ENCODE measurements around the gene CD244.
"Not testable (repeated sequence)": the region's sequence is repeated elsewhere in the genome, so short reads cannot be mapped to it uniquely, and the experiment has no call there.

Gene CD244

DNA sequence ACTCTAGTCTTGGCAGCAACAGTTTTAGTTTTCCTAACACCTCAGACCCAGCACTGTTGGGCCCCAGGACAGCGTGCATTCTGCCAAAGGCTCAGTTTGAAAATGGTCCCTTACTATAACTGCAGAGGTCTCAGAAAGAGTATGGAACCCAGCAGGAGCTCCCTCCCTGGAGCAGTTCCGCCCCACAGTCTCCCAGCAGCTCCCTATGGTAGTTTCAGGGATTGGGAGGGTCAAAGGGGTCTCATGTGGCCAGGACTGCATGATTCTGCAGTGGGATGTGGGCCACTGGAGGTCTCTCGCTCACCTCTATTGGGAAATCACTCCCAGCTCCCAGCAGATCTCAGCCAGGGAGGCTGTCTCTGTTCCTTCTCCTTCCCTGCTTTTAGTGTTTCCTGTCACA is 54.4 kb downstream of the CD244 start:
- no peak for DNase-seq

DNA sequence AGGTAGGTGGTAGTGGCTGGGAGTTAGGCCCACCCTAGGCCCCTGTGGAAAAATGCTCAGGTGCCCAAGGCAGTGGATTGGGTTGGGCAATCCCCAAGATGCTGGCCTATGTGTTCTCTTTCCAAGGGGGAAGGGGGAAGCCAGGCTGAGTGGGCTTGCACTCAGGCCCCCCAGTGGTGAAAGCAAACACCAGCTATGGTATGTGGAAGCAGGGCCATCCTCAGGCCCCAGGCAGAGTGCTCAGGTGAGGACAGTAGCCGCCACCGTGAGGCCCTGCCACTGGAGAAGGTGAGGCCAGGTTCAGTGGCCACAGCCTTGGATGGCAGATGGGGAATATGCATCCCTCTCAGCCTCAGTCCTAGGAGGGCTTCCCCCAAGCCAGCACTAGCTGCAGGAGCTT is 54.9 kb downstream of the CD244 start:
- DNase-seq: no peak

DNA sequence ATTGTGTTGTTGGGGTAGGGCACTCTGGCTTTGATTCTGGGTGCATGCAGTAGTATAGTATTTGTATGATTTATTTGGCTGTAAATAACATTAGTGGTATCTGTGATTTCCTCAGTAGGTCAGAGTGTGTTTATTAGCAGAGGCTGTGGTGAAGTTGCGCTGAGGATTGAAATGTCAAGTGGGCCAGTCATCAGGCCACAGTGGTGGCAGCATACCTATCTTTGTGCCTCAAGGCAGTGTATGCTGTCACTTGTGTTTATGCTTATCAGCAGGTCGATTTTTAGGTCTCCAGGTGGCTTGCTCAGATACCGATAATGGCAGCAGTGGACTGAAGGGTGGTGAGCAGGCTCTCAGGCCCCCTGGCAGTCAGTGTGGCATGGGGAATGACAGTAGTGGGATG is 55.4 kb downstream of the CD244 start:
- no peak for DNase-seq

DNA sequence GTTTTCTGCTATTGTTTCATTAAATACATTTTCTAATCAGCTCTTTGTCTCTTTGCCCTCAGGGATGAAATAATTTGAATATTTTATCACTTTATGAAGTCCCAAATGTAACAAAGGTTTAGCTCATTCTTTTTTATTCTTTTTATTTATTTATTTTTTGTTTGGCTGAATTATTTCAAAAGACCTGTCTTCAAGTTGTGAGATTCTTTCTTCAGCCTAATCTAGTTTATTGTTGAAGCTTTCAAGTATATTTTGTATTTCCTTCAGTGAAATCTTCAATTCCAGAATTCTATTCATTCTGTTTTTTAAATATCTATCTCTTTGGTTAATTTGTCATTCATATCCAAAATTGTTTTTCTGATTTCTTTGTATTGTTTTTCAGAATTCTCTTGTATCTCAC is 55.9 kb downstream of the CD244 start:
- no peak for DNase-seq

DNA sequence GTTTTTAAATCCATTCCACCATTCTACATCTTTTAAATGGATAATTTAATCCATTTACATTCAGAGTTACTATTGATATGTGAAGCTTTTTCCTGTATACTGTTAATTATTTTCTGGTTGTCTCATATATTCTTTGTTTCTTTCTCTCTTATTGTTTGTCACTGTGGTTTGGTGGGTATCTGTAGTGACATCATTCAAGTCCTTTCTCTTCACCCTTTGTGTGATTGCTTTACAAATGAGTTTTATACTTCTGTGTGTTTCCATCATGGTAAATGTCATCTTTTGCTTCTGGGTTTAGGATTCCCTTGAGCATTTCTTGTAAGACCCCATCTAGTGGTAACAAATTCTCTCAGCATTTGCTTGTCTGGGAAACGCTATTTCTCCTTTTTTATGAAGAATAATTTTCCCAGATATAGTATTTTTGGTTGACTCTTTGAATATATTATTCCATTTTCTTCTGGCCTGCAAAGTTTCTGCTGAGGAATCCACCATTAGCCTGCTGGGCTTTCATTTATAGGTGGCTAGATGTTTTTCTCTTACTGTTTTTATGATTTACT is 56.5 kb downstream of the CD244 start:
- no peak for DNase-seq

DNA sequence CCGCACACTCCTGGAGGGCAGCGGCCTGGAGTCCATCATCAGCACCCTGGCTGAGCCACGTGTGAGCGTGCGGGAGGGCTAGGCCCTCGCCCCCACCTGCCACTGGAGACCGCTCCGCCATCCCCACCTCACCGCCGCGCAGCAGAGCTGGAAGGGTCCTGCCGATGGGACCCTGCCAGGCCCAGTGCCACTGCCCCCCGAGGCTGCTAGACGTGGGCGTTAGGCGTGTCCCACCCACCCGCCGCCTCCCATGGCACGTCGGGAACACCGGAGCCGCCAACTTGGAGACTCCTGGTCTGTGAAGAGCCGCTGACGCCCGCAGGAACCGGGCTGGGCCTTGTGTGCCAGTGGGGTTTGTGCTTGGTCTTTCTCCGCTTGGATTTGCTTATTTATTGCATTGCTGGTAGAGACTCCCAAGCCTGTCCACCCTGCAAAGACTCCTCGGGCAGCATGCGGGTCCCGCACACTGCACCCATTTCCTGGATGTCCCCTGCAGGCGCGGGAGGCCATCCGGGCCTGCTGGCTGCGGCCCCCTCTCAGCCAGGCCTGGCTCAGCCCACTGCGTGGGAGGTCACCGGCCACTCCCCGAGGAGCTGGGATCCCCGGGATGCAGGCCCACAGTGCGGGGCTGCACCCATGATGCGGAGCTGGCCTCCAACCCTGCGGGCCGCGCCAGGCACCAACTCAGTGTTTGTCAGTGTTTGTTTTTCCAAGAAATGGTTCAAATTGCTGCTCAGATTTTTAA is 60.7 kb downstream of the CD244 start:
- no peak for DNase-seq

DNA sequence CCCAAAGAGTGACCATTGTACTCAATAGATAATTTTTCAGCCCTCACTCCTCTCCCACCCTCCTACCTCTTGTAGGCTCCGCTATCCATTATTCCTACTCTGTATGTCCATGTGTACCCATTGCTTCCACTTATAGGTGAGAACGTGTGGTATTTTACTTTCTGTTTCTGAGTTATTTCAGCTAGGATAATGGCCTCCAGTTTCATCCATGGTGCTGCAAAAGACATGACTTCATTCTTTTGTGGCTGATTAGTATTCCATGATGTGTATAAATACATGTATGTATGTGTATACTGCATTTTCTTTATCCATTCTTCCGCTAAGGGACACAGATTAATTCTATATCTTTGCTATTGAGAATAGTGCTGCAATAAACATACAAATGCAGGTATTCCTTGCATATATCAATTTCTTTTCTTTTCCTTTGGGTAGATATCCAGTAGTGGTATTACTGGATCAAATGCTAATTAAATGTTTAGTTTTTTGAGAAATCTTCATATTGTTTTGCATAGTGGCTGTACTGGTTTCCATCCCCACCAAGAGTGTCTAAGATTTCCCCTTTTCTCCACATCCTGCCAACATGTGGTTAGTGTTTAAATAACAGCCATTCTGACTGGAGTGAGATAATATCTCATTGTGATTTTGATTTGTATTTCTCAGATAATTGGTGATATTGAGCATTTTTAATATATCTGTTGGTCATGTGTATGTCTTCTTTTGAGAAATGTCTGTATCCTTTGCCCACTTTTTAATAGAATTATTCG is 61.9 kb downstream of the CD244 start:
- DNase-seq: peak in 1 of 5 donors; percentile 56

DNA sequence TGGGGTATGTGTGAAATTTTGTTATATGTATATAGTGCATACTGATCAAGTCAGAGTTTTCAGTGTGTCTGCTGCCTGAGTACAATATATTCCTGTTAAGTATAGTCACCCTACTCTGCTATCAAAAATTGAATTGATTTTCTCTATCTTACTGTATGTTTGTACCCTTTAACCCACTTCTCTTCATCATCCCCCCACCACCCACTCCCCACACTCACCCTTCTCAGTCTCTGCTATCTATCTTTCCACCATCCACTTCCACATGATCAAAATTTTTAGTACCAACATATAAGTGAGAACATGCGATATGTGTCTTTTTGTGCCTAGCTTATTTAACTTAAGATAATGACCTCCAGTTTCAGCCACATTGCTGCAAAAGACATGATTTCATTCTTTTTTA is 62.5 kb downstream of the CD244 start:
- DNase-seq: no peak

DNA sequence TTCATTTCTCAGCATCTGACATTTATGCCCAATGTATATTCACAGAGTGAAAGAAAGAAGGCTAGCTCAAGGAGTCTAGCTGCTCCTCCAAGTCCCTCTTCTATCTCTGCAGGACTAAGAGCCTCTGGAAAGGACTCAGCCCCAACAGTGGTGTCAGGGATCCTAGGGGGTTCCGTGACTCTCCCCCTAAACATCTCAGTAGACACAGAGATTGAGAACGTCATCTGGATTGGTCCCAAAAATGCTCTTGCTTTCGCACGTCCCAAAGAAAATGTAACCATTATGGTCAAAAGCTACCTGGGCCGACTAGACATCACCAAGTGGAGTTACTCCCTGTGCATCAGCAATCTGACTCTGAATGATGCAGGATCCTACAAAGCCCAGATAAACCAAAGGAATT is 63.0 kb downstream of the CD244 start:
- DNase-seq: no peak

DNA sequence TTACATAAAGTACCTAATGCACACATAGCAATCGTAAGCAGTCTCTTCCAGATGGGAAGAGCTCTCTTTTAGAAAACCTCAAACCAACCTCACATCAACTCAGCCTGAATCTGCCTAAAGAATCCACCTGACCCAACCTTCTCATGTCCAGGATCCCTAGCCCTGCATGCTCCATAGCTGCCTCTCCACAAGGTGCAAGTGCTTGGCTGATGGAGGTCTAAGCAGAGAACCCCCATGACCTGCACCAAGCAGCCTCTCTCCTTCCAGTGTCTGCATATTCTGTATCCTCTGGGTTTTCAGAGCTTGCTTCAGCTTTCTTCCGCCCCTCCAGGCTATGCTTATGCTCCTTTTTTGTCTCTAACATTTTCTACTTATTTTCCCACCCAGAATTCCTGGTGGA is 64.2 kb downstream of the CD244 start:
- DNase-seq: no peak

DNA sequence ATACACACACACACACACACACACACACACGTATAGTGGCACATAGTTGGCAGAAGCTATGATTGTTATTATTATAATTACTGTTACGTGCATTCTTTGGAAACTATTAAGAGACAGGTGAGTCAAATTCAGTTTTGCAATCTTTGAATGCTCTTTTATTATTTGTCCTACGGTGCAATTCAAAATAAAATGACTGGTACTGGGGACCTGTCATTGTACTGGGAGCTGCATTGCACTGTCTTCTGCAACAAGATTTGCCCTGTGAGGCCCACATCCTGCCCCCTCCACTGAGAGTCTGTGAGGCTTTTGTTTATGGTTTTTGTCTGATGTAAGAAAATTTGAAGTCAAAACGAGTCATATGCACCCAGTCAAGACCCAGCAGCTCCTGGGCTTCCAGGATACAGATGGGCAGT is 64.8 kb downstream of the CD244 start:
- DNase-seq: peak in 3 of 5 donors; percentile 42 to 88 (median 49)

DNA sequence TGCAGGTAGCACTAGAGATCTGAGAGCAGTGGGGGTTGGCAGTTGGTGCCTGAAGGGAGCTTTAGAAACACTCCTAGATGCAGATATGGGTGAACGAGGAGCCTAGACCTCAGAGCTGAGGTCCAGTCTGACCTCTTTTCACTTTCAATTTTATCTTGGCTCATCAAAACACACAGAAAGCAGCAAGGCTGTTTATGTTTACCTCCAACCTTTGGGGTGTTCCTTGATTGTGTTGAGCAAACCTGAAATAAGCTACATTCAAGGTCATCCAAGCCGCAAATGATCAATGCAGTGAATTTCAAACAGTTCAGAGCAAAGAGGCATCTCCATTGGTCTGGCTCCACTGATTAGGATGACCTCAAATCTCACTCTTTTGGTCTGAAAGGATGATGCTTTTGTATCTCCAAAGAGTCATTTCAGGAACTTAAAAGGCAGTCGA is 65.4 kb downstream of the CD244 start:
- DNase-seq: peak in 1 of 5 donors; percentile 48

DNA sequence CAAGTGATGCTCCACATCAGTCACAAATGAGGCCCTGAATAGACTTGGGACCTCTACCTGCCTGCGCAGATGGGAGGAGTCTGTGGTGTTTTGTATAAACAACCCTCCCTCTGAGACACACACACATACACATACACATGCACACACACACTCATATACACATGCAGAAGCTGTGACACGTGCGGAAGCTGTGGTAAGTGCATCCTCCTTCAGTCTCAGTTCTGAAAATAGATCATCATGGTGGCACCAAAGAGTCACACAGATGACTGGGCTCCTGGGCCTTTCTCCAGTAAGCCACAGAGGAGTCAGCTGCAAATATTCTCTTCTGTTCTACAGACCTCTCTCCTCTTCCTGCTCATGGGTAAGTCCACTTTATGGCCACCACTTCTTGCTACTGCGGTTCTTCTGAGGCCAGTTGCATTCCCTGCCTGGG is 66.7 kb downstream of the CD244 start, which contains the start of gene LY9:
Gene LY9, plus strand, starts transcription at position 224 of the 433 bp plus-strand sequence. Its CDS starts 14 bp downstream, at position 238.
- DNase-seq: peak; percentile 59 to 96 (median 75)

DNA sequence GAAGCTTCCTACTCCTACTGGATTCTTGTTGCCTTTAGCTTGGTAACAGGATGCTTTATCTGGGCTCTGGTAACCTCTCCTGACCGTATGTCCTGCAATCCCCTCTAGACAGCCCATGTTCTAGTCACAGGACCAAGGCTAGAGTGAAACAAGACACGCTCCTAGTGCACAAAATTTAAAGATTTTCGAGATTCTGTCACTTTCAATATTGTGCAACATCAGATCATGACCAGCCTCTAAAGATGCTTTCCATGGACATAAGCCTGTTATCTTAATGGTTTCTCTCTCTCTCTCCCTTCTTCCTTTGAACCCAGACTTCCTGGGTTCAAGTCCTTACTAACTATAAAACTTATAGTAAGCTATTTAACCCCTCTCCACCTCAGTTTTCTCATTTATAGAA is 68.3 kb downstream of the CD244 start:
- DNase-seq: no peak

DNA sequence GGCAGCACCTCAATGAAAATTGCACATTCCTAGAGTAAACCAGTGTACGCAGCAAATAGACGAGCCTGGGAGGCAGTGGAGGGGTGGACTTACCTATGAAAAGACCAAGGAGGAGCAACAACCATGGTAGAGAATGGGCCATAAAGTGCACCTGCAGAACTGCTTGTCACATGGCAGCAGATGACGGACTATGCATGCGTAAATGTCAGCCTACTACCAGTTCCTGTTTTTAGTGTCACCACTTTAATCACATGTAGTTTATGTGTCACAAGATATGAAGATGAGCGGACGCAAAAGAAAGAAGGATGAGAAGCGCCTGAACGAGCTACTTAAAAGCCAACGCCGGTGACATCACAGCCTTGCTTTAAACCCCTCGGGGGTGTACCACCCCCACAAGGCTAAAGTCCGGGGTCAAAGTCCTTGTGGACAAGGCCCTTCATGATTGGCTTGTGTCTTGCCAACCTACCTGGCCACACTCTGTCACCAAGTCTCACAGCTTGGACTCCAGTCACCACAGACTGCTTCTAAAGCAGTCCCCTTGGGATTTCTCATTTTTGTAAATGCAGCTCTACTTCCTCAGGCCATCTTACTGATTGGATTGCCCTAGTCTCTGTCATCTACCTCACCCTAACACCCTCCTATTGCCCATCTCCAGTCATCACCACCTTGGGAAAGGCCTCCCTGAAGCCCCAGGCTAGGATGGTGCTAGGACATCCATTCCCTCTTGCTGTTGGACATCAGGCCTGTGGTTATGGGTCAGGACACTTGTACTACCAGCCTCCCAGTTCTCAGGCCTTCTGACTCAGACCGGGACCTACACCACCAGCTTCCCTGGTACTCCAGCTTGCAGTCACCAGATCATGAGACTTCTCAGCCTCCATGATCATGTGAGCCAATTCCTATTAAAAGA is 72.7 kb downstream of the CD244 start:
- DNase-seq: no peak

DNA sequence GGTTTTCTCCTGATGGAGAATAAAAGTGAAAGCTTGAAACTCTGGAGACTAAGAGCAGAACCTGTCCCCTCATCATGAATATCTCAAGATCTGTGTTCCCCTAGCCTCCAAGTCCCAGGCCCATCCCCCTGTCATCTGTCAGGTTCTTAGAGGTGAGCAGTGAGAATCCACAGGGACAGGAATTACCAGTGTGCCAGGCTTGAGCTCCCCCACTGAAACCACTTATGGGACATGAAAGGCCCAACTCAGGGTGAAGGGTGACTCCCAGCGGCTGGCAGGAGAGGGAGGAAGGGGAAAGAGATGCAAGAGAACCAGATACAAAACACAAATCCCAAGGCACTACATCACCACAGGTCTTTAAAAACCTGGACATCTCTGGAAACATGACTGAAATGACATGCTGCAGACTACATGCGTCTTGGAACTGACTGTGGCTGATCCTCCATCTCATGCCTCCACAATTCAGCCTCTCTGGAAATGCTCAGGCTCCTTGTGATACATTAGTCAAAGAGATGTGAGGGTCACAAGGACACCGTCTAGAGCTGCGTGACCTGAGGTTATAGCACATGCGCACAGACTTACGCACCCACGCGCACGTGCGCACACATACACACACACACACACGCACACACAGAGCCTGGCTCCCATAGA is 73.5 kb downstream of the CD244 start:
- DNase-seq: no peak

DNA sequence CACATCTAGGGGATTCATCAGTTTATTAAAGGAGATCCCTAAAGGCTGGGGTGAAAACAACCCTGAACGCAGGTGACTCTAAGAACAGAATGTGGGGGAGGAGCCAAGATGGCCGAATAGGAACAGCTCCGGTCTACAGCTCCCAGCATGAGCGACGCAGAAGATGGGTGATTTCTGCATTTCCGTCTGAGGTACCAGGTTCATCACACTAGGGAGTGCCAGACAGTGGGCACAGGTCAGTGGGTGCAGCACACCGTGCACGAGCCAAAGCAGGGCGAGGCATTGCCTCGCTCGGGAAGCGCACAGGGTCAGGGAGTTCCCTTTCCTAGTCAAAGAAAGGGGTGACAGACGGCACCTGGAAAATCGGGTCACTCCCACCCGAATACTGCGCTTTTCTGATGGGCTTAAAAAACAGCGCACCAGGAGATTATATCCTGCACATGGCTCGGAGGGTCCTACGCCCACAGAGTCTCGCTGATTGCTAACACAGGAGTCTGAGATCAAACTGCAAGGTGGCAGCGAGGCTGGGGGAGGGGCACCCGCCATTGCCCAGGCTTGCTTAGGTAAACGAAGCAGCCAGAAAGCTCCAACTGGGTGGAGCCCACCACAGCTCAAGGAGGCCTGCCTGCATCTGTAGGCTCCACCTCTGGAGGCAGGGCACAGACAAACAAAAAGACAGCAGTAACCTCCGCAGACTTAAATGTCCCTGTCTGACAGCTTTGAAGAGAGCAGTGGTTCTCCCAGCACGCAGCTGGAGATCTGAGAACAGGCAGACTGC is 79.5 kb downstream of the CD244 start:
- not testable (repeated sequence) for DNase-seq

DNA sequence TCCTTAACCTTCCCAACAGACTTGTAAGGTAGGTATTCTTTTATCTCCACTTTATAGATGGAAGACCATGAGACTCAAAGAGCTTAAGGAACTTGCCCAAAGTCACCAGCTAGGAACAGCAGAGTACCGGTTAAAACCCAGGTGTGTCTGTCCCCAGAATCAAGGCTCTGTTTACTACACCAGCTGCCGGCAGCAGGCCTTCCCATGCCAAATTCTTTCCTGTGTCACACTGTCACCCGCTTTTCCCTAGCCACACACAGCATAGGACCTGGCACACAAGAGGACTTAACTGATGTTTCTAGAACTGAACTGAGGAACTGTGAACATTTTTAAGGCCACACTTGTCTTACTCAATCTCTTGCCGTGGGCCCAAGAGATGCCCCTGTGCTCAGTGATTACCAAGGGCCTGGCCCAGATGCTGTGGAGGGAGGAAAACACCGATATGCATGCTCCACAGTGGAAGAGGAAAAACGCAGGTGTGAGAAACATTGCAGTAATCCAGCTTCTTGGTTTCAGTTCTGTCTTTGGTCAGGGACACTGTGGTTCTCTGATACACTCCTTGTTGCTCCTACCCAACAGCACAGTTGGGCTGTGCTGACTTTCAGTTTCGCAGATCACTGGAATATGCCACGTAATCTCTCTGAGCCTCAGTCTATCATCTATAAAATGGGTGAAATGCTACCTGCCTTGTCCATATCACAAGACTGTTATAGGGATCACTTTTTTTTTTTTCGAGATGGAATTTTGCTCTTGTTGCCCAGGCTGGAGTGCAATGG is 80.6 kb downstream of the CD244 start:
- peak in 1 of 5 donors; percentile 86 for DNase-seq

DNA sequence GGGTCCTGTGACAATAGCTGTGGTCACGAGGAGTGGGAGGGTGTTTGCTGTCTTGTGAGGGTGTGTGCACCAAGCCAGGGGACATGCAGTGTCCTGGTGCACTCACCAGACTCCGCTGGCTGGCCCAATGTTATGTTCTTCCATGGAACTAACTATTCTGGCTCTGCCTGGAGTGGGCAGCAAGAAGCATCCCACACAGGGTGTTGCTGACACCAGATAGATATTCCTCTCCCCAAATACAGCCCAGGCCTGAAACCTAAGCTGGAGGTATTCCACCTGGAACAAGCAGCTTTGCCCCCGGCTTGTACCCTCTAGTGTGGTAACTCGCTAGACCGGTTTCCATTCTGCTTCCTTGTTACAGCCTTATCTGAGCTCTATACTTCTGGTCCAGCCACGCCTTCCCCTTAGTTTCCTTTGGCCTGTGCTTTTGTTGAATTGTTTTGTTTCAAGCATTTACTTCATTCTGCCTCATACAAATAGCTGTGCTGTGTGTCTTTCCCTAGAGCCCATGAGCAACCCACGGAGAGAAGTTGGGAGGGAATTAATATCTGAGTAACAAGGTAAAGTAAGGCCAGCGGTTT is 81.4 kb downstream of the CD244 start:
- no peak for DNase-seq

DNA sequence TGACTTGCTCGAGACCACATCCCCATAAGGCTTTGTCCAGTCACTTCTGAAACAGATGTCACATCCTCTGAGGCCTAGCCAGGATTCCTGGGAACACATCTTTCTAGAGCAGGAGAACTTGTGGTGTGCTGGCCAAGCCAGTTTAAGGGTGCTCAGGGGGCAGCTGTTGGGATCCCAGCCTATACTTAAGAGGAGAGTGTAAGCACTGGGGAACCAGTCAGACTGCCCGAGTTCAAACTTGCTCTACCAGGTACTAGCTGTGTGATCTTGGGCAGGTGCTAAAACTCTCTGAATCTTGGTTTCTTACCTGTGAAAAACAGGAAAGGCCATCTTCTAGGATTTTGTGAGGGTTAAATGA is 82.3 kb downstream of the CD244 start:
- DNase-seq: no peak
